Neural cell (in vitro differentiated cells): Measurements from ENCODE around the gene BTRC. TPM values are rescaled to one million over a fixed set of nuclear protein-coding genes. Genes with fewer than 3 reads are reported as not detected.

Source experiments
- H2AFZ ChIP-seq: fragments of 200-600, 300-800 bp; sonication (generic), shearing (Covaris generic); 2 replicates; pipeline ENCODE4 v1.6.0; 2014; ENCODE audit warnings: low read depth, mild to moderate bottlenecking, antibody characterized with exemption, low read length, moderate library complexity
- H3F3A ChIP-seq: fragments of 200-600 bp; shearing (Covaris generic); 2 replicates; pipeline ENCODE4 v1.6.1; 2016; ENCODE audit warnings: mild to moderate bottlenecking, moderate library complexity, mixed read lengths, antibody characterized with exemption, low read length; ENCODE audit not compliant: insufficient read depth, poor library complexity, severe bottlenecking
- H3K27ac ChIP-seq: fragments of 200-600, 300-800 bp; sonication (generic), shearing (Covaris generic); 2 replicates; pipeline ENCODE4 v1.5.1; 2014; ENCODE audit warnings: mild to moderate bottlenecking, low read length, moderate library complexity
- H3K27me3 ChIP-seq: fragments of 300-800, 200-600 bp; sonication (generic), shearing (Covaris generic); 2 replicates; pipeline ENCODE4 v1.6.0; 2014; ENCODE audit warnings: mild to moderate bottlenecking, low read depth, low read length, moderate library complexity; ENCODE audit not compliant: insufficient read depth
- H3K36me3 ChIP-seq: fragments of 300-800, 200-600 bp; sonication (generic), shearing (Covaris generic); 2 replicates; pipeline ENCODE4 v1.5.1; 2014; ENCODE audit warnings: mild to moderate bottlenecking, antibody characterized with exemption, low read length, moderate library complexity; ENCODE audit not compliant: insufficient read depth
- H3K4me2 ChIP-seq: fragments of 300-800, 200-600 bp; sonication (generic), shearing (Covaris generic); 2 replicates; pipeline ENCODE4 v1.6.0; 2014; ENCODE audit warnings: mild to moderate bottlenecking, low read length
- H3K4me3 ChIP-seq: fragments of 300-800, 200-600 bp; sonication (generic), shearing (Covaris generic); 2 replicates; pipeline ENCODE4 v1.5.1; 2014; ENCODE audit warnings: mild to moderate bottlenecking, low read length, moderate library complexity
- H3K79me2 ChIP-seq: fragments of 200-600 bp; shearing (Covaris generic); replicated peaks from 2 replicates; pipeline ENCODE4 v1.6.0; 2014; ENCODE audit warnings: mild to moderate bottlenecking, low read length, moderate library complexity; ENCODE audit not compliant: insufficient read depth
- H3K9ac ChIP-seq: fragments of 300-800, 200-600 bp; sonication (generic), shearing (Covaris generic); 2 replicates; pipeline ENCODE4 v1.6.1; 2016; ENCODE audit warnings: mild to moderate bottlenecking, low read length, mixed read lengths
- H3K9me2 ChIP-seq: fragments of 200-600 bp; shearing (Covaris generic); 2 replicates; pipeline ENCODE4 v1.6.1; 2016; ENCODE audit warnings: mild to moderate bottlenecking, low read length, mixed read lengths; ENCODE audit not compliant: insufficient read depth
- H3K9me3 ChIP-seq: fragments of 200-600, 300-800 bp; sonication (generic), shearing (Covaris generic); 2 replicates; pipeline ENCODE4 v1.6.1; 2016; ENCODE audit warnings: mild to moderate bottlenecking, mixed run types, low read length, moderate library complexity, mixed read lengths
- H4K20me1 ChIP-seq: fragments of 200-600 bp; shearing (Covaris generic); 2 replicates; pipeline ENCODE4 v1.6.1; 2016; ENCODE audit warnings: mild to moderate bottlenecking, mixed run types; ENCODE audit not compliant: insufficient read depth
- EP300 ChIP-seq: fragments of 450-650 bp; conservative IDR thresholded peaks from 2 replicates; pipeline ENCODE4 v1.6.1; 2014; ENCODE audit warnings: antibody characterized with exemption, mild to moderate bottlenecking, moderate library complexity; ENCODE audit not compliant: poor library complexity, severe bottlenecking
- EZH2 ChIP-seq: fragments of 200-600, 300-800 bp; shearing (Covaris generic), sonication (generic); IDR thresholded peaks from 2 replicates; pipeline ENCODE4 v1.6.1; 2014; ENCODE audit warnings: antibody characterized with exemption, low read length, borderline replicate concordance, mild to moderate bottlenecking; ENCODE audit not compliant: insufficient read depth, poor library complexity, severe bottlenecking
- MXI1 ChIP-seq: fragments of 450-650 bp; conservative IDR thresholded peaks from 2 replicates; pipeline ENCODE4 v1.6.1; 2014; ENCODE audit warnings: antibody characterized with exemption, mild to moderate bottlenecking; ENCODE audit not compliant: poor library complexity, severe bottlenecking
- POLR2AphosphoS5 ChIP-seq: IDR thresholded peaks from 2 replicates; pipeline ENCODE4 v1.6.1; 2012
- RAD21 ChIP-seq: fragments of 450-650 bp; conservative IDR thresholded peaks from 2 replicates; pipeline ENCODE4 v1.6.1; 2014; ENCODE audit warnings: antibody characterized with exemption, mild to moderate bottlenecking, moderate library complexity
- SMC3 ChIP-seq: fragments of 450-650 bp; conservative IDR thresholded peaks from 2 replicates; pipeline ENCODE4 v1.6.1; 2014; ENCODE audit warnings: antibody characterized with exemption, mild to moderate bottlenecking, moderate library complexity; ENCODE audit not compliant: poor library complexity
- TAF1 ChIP-seq: IDR thresholded peaks from 2 replicates; pipeline ENCODE4 v1.6.1; 2012; ENCODE audit warnings: low read depth
- polyA plus RNA-seq: library from polyadenylated mRNA; depleted of rRNA; stranded (reverse); fragments of >200 nt; gene quantifications from 2 replicates; pipeline ENCODE4 v1.2.3, GENCODE V29; 2014
- TF ChIP-seq, protein P1 (sequence below): fragments of 450-650 bp; IDR thresholded peaks from 2 replicates; pipeline ENCODE4 v1.5.1; 2014; ENCODE audit warnings: antibody characterized with exemption, mild to moderate bottlenecking, moderate library complexity; ENCODE audit not compliant: poor library complexity, severe bottlenecking
- TF ChIP-seq, protein P2 (sequence below): IDR thresholded peaks from 2 replicates; pipeline ENCODE4 v1.6.1; 2012; ENCODE audit warnings: borderline replicate concordance

BTRC gene
- polyA plus RNA-seq, 1 donor from 2014 or later: 32.6 TPM

DNA sequence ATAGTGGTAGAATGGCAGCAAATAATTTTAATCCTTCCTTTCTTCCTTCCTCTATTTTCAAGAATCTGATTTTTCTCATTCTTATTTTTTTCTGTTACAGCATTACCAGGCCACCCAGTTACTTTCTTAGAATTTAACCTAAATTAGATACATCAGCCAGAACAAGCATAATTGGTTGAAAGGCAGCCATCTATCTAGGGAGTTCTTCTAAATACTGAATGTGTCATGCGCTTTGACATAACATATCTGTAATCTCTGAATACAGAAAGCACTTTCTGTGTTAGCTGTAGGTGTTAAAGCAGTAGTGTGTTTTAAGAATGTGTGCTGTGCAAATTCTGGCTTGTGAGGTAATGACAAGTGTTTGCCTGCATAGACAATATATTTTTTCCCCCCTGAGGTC, 97.3 kb downstream of the BTRC start:
- Histone ChIP-seq H3K4me3 (peak overlapping the region; percentile 56), H3K79me2 (peaks cover 4% of the 10 kb centered on the region)

DNA sequence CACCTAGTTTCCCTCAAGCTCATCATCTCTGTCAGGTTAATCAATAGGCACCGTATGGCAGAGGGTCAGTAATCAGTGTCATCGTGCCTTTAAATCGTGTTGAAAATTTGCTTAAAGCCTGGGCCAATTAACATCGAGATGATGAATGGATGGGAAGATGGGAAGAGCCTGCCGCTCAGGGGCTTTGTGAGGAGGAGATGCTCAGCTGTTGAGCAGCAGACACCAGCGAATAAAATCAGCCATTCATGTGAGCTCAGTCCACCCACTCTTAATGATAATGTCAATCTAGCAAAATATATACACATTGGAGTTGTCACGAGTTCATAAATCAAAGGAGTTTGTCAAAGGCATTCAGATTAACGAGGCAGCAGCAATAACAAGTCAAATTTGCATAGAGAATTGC, 97.7 kb downstream of the BTRC start:
- Histone ChIP-seq H3K9me3 (no peaks in the 10 kb centered on the region), H3K4me2 (peak overlapping the region; percentile 76), H3K36me3 (no peaks in the 10 kb centered on the region), H3K9ac (peak overlapping the region; percentile 44), H2AFZ (no peak overlapping the region), H4K20me1 (no peaks in the 10 kb centered on the region), H3K9me2 (no peaks in the 10 kb centered on the region), H3K27ac (peak overlapping the region; percentile 77), H3F3A (peaks cover 8% of the 10 kb centered on the region), H3K4me3 (peak overlapping the region; percentile 56), H3K27me3 (no peaks in the 10 kb centered on the region), H3K79me2 (peaks cover 4% of the 10 kb centered on the region)
- TF ChIP-seq EZH2: no peak
- TF ChIP-seq POLR2AphosphoS5: peak; percentile 29
- no peak for TF ChIP-seq EP300
- no peak for TF ChIP-seq SMC3

More for the DNA sequence above, 97.3 kb downstream of the BTRC start:
- H3K4me2 ChIP-seq: peak overlapping the region; percentile 76
- H2AFZ ChIP-seq: no peak overlapping the region
- TF ChIP-seq MXI1 (no peak), SMC3 (no peak), POLR2AphosphoS5 (peak; percentile 55), EP300 (peak; percentile 74)
- TF ChIP-seq, protein P1, sequence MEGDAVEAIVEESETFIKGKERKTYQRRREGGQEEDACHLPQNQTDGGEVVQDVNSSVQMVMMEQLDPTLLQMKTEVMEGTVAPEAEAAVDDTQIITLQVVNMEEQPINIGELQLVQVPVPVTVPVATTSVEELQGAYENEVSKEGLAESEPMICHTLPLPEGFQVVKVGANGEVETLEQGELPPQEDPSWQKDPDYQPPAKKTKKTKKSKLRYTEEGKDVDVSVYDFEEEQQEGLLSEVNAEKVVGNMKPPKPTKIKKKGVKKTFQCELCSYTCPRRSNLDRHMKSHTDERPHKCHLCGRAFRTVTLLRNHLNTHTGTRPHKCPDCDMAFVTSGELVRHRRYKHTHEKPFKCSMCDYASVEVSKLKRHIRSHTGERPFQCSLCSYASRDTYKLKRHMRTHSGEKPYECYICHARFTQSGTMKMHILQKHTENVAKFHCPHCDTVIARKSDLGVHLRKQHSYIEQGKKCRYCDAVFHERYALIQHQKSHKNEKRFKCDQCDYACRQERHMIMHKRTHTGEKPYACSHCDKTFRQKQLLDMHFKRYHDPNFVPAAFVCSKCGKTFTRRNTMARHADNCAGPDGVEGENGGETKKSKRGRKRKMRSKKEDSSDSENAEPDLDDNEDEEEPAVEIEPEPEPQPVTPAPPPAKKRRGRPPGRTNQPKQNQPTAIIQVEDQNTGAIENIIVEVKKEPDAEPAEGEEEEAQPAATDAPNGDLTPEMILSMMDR: no peak
- H3K9me2 ChIP-seq: no peaks in the 10 kb centered on the region
- H4K20me1 ChIP-seq: no peaks in the 10 kb centered on the region
- H3K27me3 ChIP-seq: no peaks in the 10 kb centered on the region
- H3K9ac ChIP-seq: peak overlapping the region; percentile 44
- peaks cover 8% of the 10 kb centered on the region for H3F3A ChIP-seq
- no peaks in the 10 kb centered on the region for H3K36me3 ChIP-seq
- no peaks in the 10 kb centered on the region for H3K9me3 ChIP-seq
- peak overlapping the region; percentile 77 for H3K27ac ChIP-seq

DNA sequence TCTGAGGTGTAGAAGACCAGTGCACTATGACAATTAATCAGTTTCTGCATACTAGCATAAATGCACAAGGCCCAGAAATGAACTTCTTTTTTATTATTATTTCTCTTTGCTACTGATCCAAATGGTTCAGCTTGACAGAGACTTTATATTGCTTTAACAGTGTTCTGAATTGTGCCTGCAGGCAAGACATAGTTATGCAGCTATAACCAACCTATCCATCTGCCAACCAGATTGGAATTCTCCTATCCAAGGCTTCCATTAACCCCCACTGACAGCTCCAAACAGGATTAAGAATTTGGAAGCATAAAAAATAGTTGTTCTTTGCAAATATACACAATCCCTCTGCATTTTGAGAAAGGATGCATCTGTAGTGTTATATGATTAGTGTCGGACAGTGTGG, 98.2 kb downstream of the BTRC start:
- Histone ChIP-seq H3K27ac (peak overlapping the region; percentile 77), H4K20me1 (no peaks in the 10 kb centered on the region), H2AFZ (no peak overlapping the region), H3F3A (peaks cover 8% of the 10 kb centered on the region), H3K9me3 (no peaks in the 10 kb centered on the region), H3K4me3 (peak overlapping the region; percentile 56), H3K36me3 (no peaks in the 10 kb centered on the region), H3K79me2 (peaks cover 4% of the 10 kb centered on the region), H3K27me3 (no peaks in the 10 kb centered on the region), H3K9ac (peak overlapping the region; percentile 44), H3K9me2 (no peaks in the 10 kb centered on the region), H3K4me2 (peak overlapping the region; percentile 76)
- TF ChIP-seq, protein P2, sequence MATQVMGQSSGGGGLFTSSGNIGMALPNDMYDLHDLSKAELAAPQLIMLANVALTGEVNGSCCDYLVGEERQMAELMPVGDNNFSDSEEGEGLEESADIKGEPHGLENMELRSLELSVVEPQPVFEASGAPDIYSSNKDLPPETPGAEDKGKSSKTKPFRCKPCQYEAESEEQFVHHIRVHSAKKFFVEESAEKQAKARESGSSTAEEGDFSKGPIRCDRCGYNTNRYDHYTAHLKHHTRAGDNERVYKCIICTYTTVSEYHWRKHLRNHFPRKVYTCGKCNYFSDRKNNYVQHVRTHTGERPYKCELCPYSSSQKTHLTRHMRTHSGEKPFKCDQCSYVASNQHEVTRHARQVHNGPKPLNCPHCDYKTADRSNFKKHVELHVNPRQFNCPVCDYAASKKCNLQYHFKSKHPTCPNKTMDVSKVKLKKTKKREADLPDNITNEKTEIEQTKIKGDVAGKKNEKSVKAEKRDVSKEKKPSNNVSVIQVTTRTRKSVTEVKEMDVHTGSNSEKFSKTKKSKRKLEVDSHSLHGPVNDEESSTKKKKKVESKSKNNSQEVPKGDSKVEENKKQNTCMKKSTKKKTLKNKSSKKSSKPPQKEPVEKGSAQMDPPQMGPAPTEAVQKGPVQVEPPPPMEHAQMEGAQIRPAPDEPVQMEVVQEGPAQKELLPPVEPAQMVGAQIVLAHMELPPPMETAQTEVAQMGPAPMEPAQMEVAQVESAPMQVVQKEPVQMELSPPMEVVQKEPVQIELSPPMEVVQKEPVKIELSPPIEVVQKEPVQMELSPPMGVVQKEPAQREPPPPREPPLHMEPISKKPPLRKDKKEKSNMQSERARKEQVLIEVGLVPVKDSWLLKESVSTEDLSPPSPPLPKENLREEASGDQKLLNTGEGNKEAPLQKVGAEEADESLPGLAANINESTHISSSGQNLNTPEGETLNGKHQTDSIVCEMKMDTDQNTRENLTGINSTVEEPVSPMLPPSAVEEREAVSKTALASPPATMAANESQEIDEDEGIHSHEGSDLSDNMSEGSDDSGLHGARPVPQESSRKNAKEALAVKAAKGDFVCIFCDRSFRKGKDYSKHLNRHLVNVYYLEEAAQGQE: no peak
- TF ChIP-seq POLR2AphosphoS5 (no peak), EP300 (no peak), RAD21 (no peak), SMC3 (no peak), TAF1 (no peak), EZH2 (no peak), MXI1 (no peak)
- TF ChIP-seq, protein P1: no peak
